Liver (tissue), 3 donors: ENCODE results near the gene RBM10.

ENCODE experiments used
- EGR1 ChIP-seq, 2 donors: IDR thresholded peaks; 2 replicates each; pipeline ENCODE4 v1.6.1; 2016 to 2018; ENCODE audit warnings: antibody characterized with exemption in 2 of 2, low read depth in 2 of 2
- JUND ChIP-seq, 2 donors: IDR thresholded peaks; 2 replicates each; pipeline ENCODE4 v1.6.1; 2016; ENCODE audit warnings: antibody characterized with exemption in 2 of 2
- RAD21 ChIP-seq, 2 donors: IDR thresholded peaks; 2 replicates each; pipeline ENCODE4 v1.6.1; 2016; ENCODE audit warnings: antibody characterized with exemption in 2 of 2, mild to moderate bottlenecking in 2 of 2
- SP1 ChIP-seq: IDR thresholded peaks from 2 replicates; pipeline ENCODE4 v1.6.1; 2018; ENCODE audit warnings: antibody characterized with exemption, mild to moderate bottlenecking
- TAF1 ChIP-seq: conservative IDR thresholded peaks from 2 replicates; pipeline ENCODE4 v1.6.1; 2016; ENCODE audit warnings: antibody characterized with exemption, mild to moderate bottlenecking
- TF ChIP-seq, protein P1 (sequence below): fragments of 150-350 bp; IDR thresholded peaks from 2 replicates; pipeline ENCODE4 v1.5.1; 2017; ENCODE audit warnings: improper control_type of control experiment, low read depth, low read length; ENCODE audit not compliant: missing input control
- TF ChIP-seq, protein P2 (sequence below): IDR thresholded peaks from 2 replicates; pipeline ENCODE4 v1.6.1; 2016; ENCODE audit warnings: antibody characterized with exemption
- TF ChIP-seq, protein P3 (sequence below): IDR thresholded peaks from 2 replicates; pipeline ENCODE4 v1.6.1; 2016; ENCODE audit warnings: antibody characterized with exemption
- TF ChIP-seq, protein P4 (sequence below): IDR thresholded peaks from 2 replicates; pipeline ENCODE4 v1.6.1; 2016; ENCODE audit warnings: antibody characterized with exemption, mild to moderate bottlenecking
- donor health status: healthy.
- donor health status: healthy.

DNA sequence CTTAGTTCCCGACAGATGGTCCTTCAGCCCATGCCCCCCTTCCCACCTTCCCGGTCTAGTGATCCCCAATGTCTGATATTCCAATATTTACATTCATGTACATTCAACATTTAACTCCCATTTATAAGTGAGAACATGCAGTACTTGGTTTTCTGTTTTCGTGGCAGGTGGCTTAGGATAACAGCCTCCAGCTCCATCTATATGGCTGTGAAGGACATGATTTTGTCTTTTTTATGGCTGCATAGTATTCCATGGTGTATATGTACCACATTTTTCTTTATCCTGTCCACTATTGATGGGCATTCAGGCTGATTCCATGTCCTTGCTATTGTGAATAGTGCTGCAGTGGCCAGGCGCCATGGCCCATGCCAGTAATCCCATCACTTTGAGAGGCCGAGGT is 13.8 kb downstream of the RBM10 start:
- TF ChIP-seq, protein P1, sequence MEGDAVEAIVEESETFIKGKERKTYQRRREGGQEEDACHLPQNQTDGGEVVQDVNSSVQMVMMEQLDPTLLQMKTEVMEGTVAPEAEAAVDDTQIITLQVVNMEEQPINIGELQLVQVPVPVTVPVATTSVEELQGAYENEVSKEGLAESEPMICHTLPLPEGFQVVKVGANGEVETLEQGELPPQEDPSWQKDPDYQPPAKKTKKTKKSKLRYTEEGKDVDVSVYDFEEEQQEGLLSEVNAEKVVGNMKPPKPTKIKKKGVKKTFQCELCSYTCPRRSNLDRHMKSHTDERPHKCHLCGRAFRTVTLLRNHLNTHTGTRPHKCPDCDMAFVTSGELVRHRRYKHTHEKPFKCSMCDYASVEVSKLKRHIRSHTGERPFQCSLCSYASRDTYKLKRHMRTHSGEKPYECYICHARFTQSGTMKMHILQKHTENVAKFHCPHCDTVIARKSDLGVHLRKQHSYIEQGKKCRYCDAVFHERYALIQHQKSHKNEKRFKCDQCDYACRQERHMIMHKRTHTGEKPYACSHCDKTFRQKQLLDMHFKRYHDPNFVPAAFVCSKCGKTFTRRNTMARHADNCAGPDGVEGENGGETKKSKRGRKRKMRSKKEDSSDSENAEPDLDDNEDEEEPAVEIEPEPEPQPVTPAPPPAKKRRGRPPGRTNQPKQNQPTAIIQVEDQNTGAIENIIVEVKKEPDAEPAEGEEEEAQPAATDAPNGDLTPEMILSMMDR, result no peak
- TF ChIP-seq TAF1 (no peak), JUND (IDR thresholded peaks at IDR 0.05) (no peak), RAD21 (IDR thresholded peaks at IDR 0.05) (no peak), SP1 (no peak), EGR1 (IDR thresholded peaks at IDR 0.05; ENCODE audit: low read depth in 2 of 2) (no peak)
- TF ChIP-seq, protein P2, sequence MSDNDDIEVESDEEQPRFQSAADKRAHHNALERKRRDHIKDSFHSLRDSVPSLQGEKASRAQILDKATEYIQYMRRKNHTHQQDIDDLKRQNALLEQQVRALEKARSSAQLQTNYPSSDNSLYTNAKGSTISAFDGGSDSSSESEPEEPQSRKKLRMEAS, result no peak
- TF ChIP-seq, protein P3, sequence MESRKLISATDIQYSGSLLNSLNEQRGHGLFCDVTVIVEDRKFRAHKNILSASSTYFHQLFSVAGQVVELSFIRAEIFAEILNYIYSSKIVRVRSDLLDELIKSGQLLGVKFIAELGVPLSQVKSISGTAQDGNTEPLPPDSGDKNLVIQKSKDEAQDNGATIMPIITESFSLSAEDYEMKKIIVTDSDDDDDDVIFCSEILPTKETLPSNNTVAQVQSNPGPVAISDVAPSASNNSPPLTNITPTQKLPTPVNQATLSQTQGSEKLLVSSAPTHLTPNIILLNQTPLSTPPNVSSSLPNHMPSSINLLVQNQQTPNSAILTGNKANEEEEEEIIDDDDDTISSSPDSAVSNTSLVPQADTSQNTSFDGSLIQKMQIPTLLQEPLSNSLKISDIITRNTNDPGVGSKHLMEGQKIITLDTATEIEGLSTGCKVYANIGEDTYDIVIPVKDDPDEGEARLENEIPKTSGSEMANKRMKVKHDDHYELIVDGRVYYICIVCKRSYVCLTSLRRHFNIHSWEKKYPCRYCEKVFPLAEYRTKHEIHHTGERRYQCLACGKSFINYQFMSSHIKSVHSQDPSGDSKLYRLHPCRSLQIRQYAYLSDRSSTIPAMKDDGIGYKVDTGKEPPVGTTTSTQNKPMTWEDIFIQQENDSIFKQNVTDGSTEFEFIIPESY, result no peak
- TF ChIP-seq, protein P4, sequence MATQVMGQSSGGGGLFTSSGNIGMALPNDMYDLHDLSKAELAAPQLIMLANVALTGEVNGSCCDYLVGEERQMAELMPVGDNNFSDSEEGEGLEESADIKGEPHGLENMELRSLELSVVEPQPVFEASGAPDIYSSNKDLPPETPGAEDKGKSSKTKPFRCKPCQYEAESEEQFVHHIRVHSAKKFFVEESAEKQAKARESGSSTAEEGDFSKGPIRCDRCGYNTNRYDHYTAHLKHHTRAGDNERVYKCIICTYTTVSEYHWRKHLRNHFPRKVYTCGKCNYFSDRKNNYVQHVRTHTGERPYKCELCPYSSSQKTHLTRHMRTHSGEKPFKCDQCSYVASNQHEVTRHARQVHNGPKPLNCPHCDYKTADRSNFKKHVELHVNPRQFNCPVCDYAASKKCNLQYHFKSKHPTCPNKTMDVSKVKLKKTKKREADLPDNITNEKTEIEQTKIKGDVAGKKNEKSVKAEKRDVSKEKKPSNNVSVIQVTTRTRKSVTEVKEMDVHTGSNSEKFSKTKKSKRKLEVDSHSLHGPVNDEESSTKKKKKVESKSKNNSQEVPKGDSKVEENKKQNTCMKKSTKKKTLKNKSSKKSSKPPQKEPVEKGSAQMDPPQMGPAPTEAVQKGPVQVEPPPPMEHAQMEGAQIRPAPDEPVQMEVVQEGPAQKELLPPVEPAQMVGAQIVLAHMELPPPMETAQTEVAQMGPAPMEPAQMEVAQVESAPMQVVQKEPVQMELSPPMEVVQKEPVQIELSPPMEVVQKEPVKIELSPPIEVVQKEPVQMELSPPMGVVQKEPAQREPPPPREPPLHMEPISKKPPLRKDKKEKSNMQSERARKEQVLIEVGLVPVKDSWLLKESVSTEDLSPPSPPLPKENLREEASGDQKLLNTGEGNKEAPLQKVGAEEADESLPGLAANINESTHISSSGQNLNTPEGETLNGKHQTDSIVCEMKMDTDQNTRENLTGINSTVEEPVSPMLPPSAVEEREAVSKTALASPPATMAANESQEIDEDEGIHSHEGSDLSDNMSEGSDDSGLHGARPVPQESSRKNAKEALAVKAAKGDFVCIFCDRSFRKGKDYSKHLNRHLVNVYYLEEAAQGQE, result no peak
